Activated CD8-positive, alpha-beta memory T cell treated with anti-CD3 and anti-CD28 coated beads for 48 hours (primary cell): ENCODE data around the gene GRAMD4.

Experiments
- DNase-seq, 3 experiments: peaks; one replicate each; pipeline ENCODE4 v3.0.0-alpha.2; 2020; ENCODE audit warnings: low read depth in 2 of 3, low spot score in 2 of 3

Gene GRAMD4

GRCh38 chr22:46654426-46654825, 34.2 kb downstream of the GRAMD4 start:
- DNase-seq = no peak

- no peak for DNase-seq
Measured at GRCh38 chr22:46654927-46655595, 34.9 kb downstream of the GRAMD4 start.

GRCh38 chr22:46655861-46656608, 35.8 kb downstream of the GRAMD4 start:
- DNase-seq = no peak

- DNase-seq = no peak
Measured at GRCh38 chr22:46656856-46657654, 36.9 kb downstream of the GRAMD4 start.

- no peak for DNase-seq
Measured at GRCh38 chr22:46657655-46657953, 37.4 kb downstream of the GRAMD4 start.

GRCh38 chr22:46657996-46658947, 38.1 kb downstream of the GRAMD4 start:
- DNase-seq = no peak

- DNase-seq = no peak
Measured at GRCh38 chr22:46659059-46659790, 39.0 kb downstream of the GRAMD4 start.

- DNase-seq = no peak
Measured at GRCh38 chr22:46659791-46660186, 39.6 kb downstream of the GRAMD4 start.

- DNase-seq = no peak
Measured at GRCh38 chr22:46660604-46661201, 40.5 kb downstream of the GRAMD4 start.

- DNase-seq = no peak
Measured at GRCh38 chr22:46661221-46661851, 41.1 kb downstream of the GRAMD4 start.

GRCh38 chr22:46662226-46662625, 42.0 kb downstream of the GRAMD4 start:
- no peak for DNase-seq

- no peak for DNase-seq
Measured at GRCh38 chr22:46663001-46663400, 42.8 kb downstream of the GRAMD4 start.

- no peak for DNase-seq
Measured at GRCh38 chr22:46663436-46664100, 43.4 kb downstream of the GRAMD4 start.

GRCh38 chr22:46664301-46664855, 44.2 kb downstream of the GRAMD4 start:
- no peak for DNase-seq

GRCh38 chr22:46665151-46665695, 45.0 kb downstream of the GRAMD4 start:
- DNase-seq = no peak

GRCh38 chr22:46665751-46666280, 45.6 kb downstream of the GRAMD4 start:
- DNase-seq = no peak

- DNase-seq = no peak
Measured at GRCh38 chr22:46666577-46667244, 46.5 kb downstream of the GRAMD4 start.

GRCh38 chr22:46667245-46667623, 47.0 kb downstream of the GRAMD4 start:
- DNase-seq = no peak
